Upper lobe of left lung (tissue), 4 donors: ENCODE results near the gene FAM78B.

Experiments
- CTCF ChIP-seq, 6 experiments: fragments of 450-650 bp in 4 of 6; fragments of 200-600 bp in 2 of 6; sonication (generic) in 2 of 6; IDR thresholded peaks; one replicate each; pipeline ENCODE4 v1.5.1; 2016 to 2019; ENCODE audit warnings: antibody characterized with exemption in 6 of 6
- EP300 ChIP-seq, 4 donors: sonication (generic); formaldehyde crosslinking; IDR thresholded peaks; one replicate each; pipeline ENCODE4 v1.5.1; 2017; ENCODE audit warnings: antibody characterized with exemption in 4 of 4, control low read depth in 2 of 4
- POLR2A ChIP-seq, 4 donors: fragments of 450-650 bp; IDR thresholded peaks; one replicate each; pipeline ENCODE4 v1.5.1; 2016 to 2017; ENCODE audit warnings: antibody characterized with exemption in 4 of 4, mild to moderate bottlenecking in 2 of 4
- POLR2AphosphoS5 ChIP-seq, 2 donors: sonication (generic); formaldehyde crosslinking; IDR thresholded peaks; one replicate each; pipeline ENCODE4 v1.5.1; 2017; ENCODE audit warnings: antibody characterized with exemption in 2 of 2

DNA sequence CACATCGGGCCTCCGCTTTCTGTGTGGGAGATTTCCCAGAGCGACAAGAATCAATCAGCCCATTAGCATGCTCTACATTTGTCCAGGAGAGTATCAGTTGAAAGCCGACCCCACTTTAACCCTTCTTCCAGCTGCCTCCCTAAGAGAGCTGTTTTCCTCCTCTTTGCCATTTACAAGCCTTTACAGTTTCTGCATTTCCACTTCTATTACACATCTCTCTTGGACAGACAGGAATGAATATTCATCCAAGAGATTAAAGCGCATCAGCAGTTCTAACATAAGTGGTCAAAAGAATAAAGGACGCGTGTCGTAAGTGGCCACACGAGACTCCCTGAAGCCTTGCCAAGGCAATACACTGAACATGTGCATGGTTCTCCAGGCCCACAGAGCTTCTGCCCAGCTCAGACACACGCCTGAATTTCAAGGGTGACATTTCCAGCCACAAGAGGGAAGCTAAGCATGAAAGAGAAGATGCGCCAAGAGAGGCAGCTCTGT is 47.3 kb downstream of the FAM78B start:
- TF ChIP-seq POLR2AphosphoS5 (IDR thresholded peaks at IDR 0.05) (no peak), CTCF (IDR thresholded peaks at IDR 0.05) (no peak), POLR2A (IDR thresholded peaks at IDR 0.05) (no peak), EP300 (IDR thresholded peaks at IDR 0.05) (no peak)
